HG03064 (cell line): ENCODE data around the gene GABRD.

Experiments used
- ATAC-seq: cut with Tn5 transposase; IDR thresholded peaks from one replicate; pipeline ENCODE4 v1.9.1; 2021; ENCODE audit warnings: low read depth; ENCODE audit not compliant: unreplicated experiment

GABRD gene

GRCh38 chr1:2016123-2016522, 3.0 kb upstream of the GABRD start:
- ATAC-seq: no peak

- ATAC-seq: no peak
These were observed 651 bp upstream of the GABRD start for GRCh38 chr1:2018217-2019171.

- no peak for ATAC-seq
These were observed 595 bp downstream of the GABRD start for GRCh38 chr1:2019571-2020309.

- ATAC-seq: no peak
These were observed 1.1 kb downstream of the GABRD start for GRCh38 chr1:2020310-2020655.

- no peak for ATAC-seq
These were observed 2.4 kb downstream of the GABRD start for GRCh38 chr1:2021550-2021949.

- no peak for ATAC-seq
These were observed 3.1 kb downstream of the GABRD start for GRCh38 chr1:2022063-2022770.

GRCh38 chr1:2023187-2023586, 4.0 kb downstream of the GABRD start:
- ATAC-seq: no peak

GRCh38 chr1:2024451-2024850, 5.3 kb downstream of the GABRD start:
- ATAC-seq: no peak

GRCh38 chr1:2024887-2025286, 5.7 kb downstream of the GABRD start:
- ATAC-seq: no peak

GRCh38 chr1:2025491-2025981, 6.4 kb downstream of the GABRD start:
- no peak for ATAC-seq

- no peak for ATAC-seq
These were observed 8.9 kb downstream of the GABRD start for GRCh38 chr1:2027961-2028583.

- ATAC-seq: no peak
These were observed 9.9 kb downstream of the GABRD start for GRCh38 chr1:2028870-2029560.

- no peak for ATAC-seq
These were observed 10.4 kb downstream of the GABRD start for GRCh38 chr1:2029561-2029960.

- ATAC-seq: no peak
These were observed 11.1 kb downstream of the GABRD start for GRCh38 chr1:2030076-2030871.

- no peak for ATAC-seq
These were observed 12.7 kb downstream of the GABRD start for GRCh38 chr1:2031546-2032540.

- ATAC-seq: no peak
These were observed 13.6 kb downstream of the GABRD start for GRCh38 chr1:2032737-2033136.

- ATAC-seq: no peak
These were observed 14.0 kb downstream of the GABRD start for GRCh38 chr1:2033165-2033564.

GRCh38 chr1:2036287-2036686, 17.1 kb downstream of the GABRD start:
- no peak for ATAC-seq
